SIG-M5 (cell line): ENCODE measurements around the gene MEDAG.

Experiments used
- DNase-seq: peaks from one replicate; lab custom pipeline; 2025; lab: John Stamatoyannopoulos, UW

Gene MEDAG

DNA sequence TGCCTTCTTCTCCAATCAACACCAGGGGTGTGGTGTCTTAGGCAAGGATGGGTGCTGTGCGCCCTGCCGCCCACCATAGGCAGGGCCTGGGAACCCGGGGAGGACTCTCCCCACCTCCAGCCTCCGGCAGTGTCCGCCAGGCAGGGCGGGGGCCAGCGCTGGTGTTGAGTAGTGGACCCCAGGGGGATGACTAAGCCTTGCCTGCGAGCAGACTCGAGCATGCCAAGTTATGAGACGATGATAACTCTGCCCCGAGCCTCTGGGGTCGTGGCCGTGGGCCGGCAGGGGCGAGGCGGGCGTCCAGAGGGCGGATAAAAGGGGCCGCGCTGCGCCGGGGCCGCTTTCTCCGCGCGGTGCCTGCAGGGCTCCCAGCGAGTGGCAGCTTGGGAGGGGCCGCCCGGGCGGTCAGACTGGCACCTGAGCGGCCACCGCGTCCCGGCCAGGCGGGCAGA, at the start of gene MEDAG:
TSS of gene MEDAG (plus strand) at position 340 of the 452 bp plus-strand sequence. CDS start 245 bp downstream, outside the sequence.
- DNase-seq, result no peak

DNA sequence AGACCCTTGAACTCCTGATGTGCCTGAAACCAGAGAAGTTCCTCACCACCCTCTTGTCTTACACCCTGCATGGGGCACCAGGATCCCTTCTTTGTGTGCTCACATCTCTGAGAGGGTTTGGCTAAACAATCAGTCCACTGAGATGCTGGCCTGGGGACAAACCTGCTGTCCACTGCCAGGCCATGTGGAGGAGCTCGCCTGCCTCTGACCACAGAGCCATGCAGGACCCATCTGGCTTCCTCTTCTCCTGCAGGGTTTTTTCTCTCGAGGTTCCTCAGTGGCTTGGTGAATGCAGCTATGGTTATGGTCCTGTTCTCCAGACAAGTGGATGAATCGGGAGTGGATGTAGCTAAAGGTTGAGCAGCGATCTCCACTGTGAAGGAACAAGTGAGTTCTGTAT, 49.1 kb upstream of the MEDAG start:
- no peak for DNase-seq

DNA sequence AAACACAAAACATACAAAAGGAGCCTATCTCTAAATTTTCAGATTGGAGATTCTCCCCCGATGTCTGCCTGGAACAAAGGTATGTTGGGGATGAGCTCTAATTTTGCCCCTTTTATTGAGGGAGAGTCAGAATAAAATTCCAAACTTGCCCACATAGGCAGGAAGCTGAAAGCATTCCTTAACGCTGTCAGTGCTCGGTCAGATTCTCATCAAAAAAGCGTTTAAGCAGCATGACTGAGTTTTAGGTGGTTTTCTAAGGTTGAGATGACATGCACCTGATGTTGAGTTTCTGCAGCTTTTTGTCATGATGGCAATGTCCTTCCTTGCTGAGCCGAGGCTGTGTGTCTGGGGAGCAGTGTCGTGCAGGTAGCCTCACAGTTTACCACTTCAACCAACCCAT, 48.4 kb upstream of the MEDAG start:
- DNase-seq, result no peak

DNA sequence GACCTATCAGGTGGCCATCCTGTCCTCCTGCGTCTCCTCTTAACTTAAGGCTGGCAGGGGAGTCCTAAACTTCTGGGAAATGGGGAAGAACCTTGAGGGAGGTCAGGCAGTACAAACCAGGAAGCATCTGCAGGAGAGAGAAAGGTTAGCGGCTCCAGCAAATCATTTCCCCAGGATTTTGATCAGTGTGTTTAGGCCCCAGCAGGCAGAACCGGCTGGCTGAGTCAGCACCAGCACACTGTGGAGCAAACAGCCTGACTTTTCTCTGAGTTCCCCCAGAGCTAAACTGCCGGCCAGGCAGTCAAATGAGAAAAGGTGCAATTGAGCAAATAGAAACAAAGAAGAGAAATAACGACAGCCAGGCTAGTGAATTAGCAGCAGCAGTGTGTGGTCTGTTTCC, 46.7 kb upstream of the MEDAG start:
- DNase-seq, result no peak

DNA sequence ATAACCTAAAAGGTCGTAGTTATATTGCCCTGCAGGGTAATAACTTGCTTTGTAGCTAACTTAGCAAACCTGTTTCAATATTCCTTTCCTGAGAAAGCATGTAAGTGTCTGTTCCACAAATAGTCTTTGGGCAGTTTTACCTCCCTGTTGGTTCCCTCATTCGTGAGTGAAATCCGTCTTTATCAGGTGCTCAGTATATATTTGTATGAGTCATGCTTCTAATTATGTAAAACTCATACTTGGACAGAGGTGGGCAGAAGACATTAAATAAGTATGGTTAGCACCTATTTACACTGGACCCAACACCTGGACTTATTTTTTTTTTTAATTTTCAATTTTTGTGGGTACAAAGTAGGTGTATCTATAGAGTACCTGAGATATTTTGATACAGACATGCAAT, 44.9 kb upstream of the MEDAG start:
- no peak for DNase-seq

DNA sequence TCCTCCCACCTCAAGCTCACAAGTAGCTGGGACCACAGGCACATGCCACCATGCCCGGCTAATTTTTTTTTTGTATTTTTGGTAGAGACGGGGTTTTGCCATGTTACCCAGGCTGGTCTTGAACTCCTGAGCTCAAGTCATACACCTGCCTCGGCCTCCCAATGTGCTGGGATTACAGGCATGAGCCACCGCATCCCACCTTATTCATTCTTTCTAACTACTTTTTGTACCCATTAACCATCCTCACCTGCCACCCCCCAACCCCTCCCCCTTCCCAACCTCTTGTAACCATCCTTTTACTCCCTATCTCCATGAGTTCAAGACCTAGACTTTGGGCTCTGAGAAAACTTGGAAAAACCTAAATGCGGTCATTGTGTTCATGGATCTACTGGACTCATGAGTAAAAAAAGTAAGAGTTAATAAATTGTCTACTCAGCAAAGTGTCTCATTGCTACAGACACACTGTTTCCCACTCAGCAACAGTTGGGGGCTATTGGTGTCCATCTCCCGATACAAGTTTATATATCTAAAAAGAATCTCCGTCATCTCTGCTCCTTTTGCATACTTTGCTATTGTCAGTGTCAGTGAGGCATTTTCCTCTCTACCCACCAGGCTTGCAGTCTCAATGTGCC, 44.1 kb upstream of the MEDAG start:
- DNase-seq, result no peak

DNA sequence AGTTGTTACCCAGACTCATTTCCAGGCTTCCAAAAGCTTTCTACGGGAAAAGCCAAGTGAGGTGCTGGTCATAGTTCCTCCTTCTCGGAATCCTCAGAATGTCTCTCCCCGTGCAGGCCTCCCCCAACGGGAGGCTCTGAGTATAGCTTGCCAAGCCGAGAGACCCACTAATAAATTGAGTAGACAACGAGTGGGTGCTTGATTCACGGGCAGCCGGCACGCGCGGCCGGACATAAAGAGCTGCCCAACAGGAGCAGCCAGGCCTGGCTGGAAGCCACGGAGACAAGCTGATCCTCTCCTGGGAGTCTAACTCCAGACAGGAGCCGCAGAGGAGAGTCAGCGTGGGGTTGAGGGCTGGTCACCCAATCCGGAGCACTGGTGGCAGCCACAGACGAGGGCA, 43.4 kb upstream of the MEDAG start:
- no peak for DNase-seq

DNA sequence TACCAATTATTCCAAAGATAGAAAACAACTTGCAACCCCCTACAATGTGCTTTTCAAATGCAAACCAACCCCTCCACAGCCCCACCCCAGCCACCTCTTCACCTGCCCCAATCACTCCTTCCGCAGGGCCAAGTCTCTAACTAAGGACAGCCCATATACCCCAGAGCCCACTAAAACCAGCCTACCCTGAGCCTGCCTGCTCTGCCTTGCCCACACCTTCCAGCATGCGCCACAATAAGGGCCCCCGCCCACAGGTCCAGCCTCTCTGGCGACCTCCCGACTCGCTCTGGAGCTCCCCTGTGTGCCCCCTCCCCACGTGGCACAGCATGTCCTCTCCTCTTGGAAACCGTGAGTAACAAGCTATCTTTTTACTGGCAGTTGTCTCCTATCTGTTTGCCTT, 42.8 kb upstream of the MEDAG start:
- no peak for DNase-seq

DNA sequence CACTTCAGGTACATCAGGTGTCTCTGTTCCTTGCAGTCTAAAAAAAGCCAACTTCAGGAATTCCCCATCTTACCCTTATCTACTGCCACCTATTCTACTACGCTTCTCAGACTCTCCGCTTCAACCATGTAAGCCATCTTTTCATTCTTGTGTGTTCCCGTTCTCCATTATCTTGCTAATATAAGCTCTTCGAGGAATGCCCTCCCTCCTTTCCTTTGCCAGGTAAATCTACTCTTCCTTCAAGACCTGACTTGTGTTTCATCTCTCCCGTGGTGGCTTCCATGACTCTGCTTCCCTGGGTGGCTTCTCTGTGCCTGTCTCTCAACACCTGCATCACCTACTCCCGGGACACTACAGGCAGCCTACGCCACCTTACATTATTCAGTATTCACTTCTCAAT, 42.3 kb upstream of the MEDAG start:
- no peak for DNase-seq

DNA sequence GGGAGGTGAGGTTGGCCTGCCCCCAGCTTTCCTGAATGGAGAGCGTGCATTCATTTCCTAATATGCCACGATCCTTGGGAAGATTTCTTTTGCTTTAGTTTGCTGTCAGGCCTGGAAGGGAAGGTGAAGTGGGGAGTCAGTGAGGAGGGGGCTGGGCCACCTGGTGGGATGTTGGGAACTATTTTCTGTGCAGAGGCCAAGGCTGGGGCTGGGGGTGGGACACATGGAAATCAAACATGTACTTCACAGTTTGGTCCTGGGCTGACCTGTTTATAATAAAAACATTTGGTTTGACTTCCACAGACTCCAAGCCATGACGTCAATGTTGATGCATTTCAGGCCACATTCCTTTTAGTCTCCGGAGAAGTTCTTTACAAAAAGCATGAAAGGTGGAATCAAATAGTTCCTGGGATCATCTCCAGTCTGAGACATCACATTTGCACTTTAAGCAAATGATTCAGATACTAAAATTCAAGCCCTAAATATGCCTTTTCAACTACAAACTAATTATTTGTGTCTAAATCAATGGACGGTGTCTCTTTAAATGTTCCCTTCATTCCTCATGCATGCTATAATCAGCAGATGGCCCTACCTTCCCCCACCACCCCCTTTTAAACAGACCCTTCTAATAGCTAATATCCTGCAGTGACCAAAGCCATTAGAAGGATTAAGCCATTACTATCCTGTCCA, 41.5 kb upstream of the MEDAG start:
- DNase-seq, result no peak

DNA sequence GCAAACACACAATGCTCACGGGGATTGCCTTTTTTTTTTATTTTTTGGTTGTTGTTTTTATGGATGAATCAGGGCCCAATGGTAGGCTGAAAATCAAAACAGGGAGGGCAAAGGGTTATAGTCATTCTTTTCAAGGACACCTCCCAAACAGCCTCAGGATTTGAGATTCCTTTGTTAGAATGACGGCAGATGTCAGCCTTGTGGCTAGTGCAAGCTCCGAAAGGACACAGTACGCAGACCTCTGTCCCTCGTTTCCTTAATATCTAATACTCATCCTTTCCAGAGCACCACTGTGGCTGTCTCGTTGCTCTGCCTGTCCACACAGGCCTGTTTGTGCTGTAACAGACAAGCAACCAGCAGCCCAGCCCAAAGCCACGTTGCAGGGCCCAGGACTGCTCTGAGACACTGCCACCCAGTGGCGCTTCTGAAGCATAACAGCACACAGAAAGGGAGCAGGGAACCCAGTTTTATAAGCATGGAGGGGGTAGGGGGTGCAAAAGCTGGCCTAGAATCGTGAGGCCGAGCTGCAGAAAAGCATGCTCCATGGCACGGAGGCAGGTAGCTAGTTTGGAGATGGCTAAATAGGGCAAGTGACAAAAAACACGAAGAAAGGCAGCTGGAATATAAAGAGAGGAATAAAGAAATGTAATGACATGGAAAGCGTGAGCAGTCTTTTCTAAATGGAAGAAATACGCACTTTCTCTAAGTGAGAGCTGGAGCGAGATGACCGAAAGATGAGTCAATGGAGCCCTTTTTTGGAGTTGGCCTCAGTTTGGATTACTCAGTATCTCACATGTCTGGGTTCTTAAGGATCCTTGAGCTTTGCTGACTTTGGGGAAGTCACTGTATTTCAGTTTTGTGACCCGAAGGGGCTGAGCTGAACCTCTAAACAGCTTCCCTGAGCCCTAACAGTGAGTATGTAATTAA, 40.7 kb upstream of the MEDAG start:
- DNase-seq, result peak; percentile 29

DNA sequence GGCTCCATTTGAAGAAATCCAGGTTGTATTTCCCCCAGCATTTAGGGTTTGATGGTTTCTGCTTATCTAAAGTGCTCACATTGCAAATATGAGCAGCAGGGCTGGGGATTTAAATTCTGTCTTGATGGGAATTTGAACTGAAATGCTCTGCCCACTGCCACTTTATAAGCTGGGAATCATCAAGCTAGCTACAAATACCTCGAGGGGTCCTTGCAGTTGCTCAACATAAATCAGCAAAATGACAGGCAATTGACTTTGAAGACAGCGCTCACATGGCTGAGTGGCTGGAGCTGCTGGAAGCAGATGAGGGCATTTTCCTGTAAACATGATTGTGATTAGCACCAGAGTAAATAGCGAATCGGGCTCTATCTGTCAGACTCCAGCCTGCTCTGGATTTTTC, 39.4 kb upstream of the MEDAG start:
- no peak for DNase-seq

DNA sequence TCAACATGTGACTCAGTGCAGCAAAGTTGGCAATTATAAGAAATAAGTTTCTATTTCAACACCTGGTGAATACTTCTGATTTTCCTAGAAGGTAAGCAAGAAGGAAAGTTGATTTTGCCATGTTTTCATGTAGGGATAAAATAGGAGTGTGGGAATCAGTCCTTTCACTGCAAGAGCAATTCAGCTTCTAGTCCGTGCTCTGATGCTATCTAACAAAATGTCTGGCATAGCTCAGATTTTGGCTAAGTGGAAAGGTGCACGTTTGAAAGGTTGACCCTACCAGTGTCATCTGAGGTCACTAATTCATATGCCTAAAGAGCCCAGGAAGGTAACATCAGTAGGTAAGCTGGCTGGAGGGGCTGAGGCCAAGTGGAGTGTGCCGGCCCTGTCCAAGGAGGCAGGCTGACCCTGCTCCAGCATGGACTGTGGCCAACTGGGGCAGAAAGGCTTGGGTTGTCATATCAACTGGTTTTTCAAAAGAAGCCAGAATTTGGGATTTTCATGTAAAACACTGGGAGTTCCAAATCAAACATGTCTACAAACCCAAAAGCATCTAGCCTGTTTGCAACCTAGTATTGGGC, 38.9 kb upstream of the MEDAG start:
- no peak for DNase-seq

DNA sequence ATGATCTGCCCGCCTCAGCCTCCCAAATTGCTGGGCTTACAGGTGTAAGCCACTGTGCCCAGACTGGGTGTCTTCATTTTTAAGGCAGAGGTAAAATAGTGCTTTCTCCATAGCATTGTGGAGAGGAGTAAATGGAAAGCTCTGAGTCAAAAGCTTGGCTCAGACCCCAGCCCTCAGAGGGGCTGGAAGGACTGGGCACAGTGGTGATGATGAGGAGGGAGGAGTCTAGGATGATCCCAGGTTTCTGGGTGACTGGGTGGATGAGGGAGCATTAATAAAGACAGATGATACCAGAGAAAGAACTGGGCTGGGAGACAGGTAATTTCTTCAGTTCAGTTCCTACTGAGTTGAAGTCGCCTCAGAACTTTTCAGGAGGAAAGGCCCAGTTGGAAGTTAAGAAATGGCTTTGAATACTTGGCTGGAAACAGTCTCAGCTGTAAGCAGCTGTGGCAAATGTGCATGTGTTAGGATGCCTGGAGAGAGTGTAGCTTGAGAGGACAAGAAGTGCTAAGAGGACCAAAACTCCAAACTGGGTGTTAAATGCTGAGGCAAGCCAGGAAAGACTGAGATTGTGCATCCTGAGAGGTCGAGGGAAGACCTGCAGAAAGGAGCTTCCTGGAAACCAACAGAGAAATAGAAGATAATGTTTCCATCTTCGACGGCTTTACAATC, 37.1 kb upstream of the MEDAG start:
- DNase-seq, result no peak

DNA sequence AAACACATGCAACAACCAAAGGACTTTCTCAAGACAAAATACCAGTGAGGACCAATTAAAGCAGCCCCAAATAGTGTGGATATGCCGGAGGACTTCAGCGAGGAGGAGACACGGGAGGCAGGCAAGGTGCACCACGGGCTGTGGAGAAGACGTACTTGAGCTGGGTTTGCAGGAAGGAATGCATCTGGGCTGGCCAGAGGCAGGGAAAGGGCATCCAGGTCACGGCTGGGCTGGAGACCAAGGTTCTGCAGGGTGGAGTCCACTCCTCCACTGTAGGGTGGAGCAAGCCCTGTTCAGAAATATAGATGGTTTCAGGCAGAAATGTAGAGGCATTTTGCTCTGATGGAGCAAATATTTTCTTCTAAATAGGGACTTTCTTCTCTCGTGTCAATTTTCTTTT, 36.6 kb upstream of the MEDAG start:
- no peak for DNase-seq

DNA sequence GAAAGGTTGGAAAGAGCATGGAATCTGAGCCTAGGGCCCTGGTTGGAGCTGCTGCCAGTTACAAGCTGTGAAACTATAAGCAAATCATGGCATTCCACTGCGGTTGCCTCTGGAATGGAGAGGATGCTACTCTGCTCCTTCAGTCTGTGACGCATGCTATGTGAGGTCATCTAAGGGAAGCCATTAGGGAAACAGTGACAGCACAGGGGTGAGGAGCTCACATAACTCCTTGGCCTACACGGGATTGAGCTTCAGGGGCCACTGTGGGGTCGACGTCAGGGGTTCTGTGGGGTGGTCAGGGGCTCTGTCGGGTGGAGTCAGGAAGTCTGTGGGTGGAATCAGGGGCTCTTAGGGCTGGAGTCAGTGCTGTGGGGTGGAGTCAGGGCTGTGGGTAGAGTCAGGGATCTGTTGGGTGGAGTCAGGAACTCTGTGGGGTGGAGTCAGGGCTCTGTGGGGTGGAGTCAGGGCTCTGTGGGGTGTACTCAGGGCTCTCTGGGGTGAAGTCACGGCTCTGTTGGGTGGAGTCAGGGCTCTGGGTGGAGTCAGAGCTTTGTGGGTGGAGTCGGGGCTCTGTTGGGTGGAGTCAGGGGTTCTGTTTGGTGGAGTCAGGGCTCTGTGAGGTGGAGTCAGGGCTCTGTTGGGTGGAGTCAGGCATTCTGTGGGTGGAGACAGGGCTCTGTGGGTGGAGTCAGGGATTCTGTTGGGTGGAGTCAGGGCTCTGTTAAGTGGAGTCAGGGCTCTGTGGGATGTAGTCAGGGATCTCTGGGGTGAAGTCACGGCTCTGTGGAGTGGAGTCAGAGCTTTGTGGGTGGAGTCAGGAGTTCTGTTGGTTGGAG, 35.8 kb upstream of the MEDAG start:
- no peak for DNase-seq

DNA sequence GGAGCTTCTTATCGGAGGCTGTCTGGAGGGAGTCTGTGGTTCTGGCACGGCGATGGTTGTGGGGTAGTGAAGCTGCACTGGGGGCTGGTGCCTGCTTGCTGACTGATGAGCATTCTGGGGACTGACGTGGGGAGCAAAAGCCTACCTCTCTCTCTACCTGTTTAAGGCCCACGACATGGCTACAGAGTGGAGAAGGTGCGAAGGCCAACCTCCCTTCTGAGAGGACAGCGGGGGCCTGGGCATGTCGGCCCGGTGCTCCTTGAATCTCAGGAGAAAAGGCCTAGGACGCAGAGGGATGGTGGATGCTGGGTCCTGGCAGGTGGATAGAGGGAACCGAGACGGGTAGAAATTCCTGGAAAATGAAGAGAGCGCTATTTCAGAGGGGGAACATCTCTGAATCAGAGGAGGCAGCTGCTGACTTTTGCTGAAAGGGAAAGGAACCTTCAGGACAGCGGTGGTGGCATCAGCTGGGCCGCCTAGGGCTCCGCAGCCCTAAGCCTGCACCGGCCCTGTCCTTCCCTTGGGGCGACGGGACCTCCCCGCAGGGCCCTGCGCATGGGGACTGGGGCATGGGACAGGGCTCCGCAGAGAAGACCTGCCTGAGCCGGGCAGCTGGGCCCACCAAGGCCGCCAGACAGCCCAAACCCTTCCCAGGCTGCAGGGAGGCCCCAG, 35.0 kb upstream of the MEDAG start:
- no peak for DNase-seq

DNA sequence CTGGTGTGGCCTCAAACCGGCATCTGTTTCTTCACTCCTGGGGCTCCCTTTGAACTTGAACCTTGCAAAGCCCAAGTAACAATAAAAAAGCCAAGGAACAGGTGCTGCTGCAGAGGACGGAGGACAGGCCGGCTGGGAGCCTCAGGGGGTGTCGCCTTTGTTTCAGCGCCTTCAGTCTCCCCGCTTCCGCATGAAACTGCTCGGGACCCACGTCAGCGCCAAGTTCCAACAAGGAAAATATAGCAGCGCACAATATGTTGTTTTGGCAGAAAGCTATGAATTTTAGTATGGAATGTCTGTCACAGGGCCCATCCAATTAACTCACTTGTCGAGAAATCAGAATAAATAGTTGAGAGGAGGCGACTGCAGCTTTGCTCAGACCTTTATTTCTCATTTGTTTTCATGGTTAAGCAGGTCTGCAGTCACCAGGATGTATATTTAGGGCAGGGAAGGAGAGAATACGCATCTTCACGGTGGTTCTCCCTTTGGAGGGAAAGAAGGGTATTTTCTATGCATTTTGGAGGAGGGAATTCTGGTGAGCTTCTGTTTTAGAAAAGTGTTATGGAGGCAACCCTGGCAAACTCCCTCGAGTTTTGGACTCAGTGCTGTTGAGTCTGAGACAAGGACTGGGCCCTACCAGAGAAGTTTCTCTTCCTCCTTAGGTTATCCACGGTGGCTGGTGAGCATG, 34.3 kb upstream of the MEDAG start:
- DNase-seq, result no peak

DNA sequence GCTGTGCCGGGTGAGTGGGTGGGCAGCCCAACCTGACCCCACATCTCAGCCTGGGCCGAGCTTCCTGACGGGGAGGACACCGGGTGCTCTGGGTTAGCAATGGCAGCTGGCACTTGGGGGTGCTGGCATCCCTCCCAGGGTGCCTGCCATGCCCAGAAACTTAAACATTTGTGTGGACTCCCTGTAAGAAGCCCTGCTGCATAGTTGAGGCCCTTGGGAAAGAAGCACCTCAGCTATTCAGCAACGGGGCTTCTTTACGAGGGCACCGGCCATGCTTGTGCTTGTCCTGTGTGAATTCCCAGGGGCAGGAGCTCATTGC, 33.8 kb upstream of the MEDAG start:
- no peak for DNase-seq
